HEK293T (cell line): ENCODE data around the gene VPS37C.

ENCODE experiments used
- ARNT ChIP-seq: fragments of 450-650 bp; IDR thresholded peaks from 2 replicates; pipeline ENCODE4 v1.6.1; 2017; ENCODE audit warnings: mild to moderate bottlenecking
- BHLHE40 ChIP-seq: fragments of 450-650 bp; IDR thresholded peaks from 2 replicates; pipeline ENCODE4 v1.6.1; 2016; ENCODE audit warnings: mild to moderate bottlenecking, moderate library complexity, borderline replicate concordance
- CTBP1 ChIP-seq: fragments of 450-650 bp; IDR thresholded peaks from 2 replicates; pipeline ENCODE4 v1.6.1; 2016; ENCODE audit warnings: borderline replicate concordance
- ELF4 ChIP-seq: fragments of 450-650 bp; IDR thresholded peaks from 2 replicates; pipeline ENCODE4 v1.6.1; 2017; ENCODE audit warnings: antibody characterized with exemption
- FOXA1 ChIP-seq: fragments of 450-650 bp; IDR thresholded peaks from 2 replicates; pipeline ENCODE4 v1.6.1; 2016; ENCODE audit warnings: mild to moderate bottlenecking
- FOXK2 ChIP-seq: fragments of 450-650 bp; IDR thresholded peaks from 2 replicates; pipeline ENCODE4 v1.6.1; 2016; ENCODE audit warnings: mild to moderate bottlenecking
- FOXM1 ChIP-seq: fragments of 450-650 bp; IDR thresholded peaks from 2 replicates; pipeline ENCODE4 v1.6.1; 2017; ENCODE audit warnings: mild to moderate bottlenecking, borderline replicate concordance
- HDGF ChIP-seq: fragments of 450-650 bp; IDR thresholded peaks from 2 replicates; pipeline ENCODE4 v1.6.1; 2017; ENCODE audit warnings: antibody characterized with exemption, borderline replicate concordance
- L3MBTL2 ChIP-seq: fragments of 450-650 bp; conservative IDR thresholded peaks from 2 replicates; pipeline ENCODE4 v1.6.1; 2016; ENCODE audit warnings: mild to moderate bottlenecking
- LEF1 ChIP-seq: fragments of 450-650 bp; IDR thresholded peaks from 2 replicates; pipeline ENCODE4 v1.6.1; 2017; ENCODE audit warnings: mild to moderate bottlenecking, borderline replicate concordance
- NFRKB ChIP-seq: fragments of 450-650 bp; IDR thresholded peaks from 2 replicates; pipeline ENCODE4 v1.6.1; 2016; ENCODE audit warnings: mild to moderate bottlenecking, moderate library complexity
- SP1 ChIP-seq: fragments of 450-650 bp; IDR thresholded peaks from 2 replicates; pipeline ENCODE4 v1.6.1; 2017
- SUZ12 ChIP-seq: fragments of 450-650 bp; IDR thresholded peaks from 2 replicates; pipeline ENCODE4 v1.6.1; 2016; ENCODE audit warnings: mild to moderate bottlenecking
- TARDBP ChIP-seq: fragments of 450-650 bp; IDR thresholded peaks from 2 replicates; pipeline ENCODE4 v1.6.1; 2016

GRCh38 chr11:61120099-61120705, 41.0 kb downstream of the VPS37C start:
- TF ChIP-seq SP1: no peak
- TF ChIP-seq FOXM1: no peak
- TF ChIP-seq BHLHE40: no peak
- TF ChIP-seq TARDBP: no peak
- no peak for TF ChIP-seq ELF4
- no peak for TF ChIP-seq FOXK2
- no peak for TF ChIP-seq L3MBTL2
- no peak for TF ChIP-seq ARNT
- no peak for TF ChIP-seq NFRKB
- TF ChIP-seq HDGF: no peak
- TF ChIP-seq FOXA1: no peak
- no peak for TF ChIP-seq LEF1
- no peak for TF ChIP-seq SUZ12
- no peak for TF ChIP-seq CTBP1
